A549 (cell line): ENCODE data around the gene UFC1. TPM values are rescaled to one million over a fixed set of nuclear protein-coding genes. Genes with fewer than 3 reads are reported as not detected.
A peak's percentile ranks its signal among the peaks of the same experiment; 100 is the strongest.

Experiments used
- ATAC-seq, 2 experiments: fragments of 200-7000 bp in 1 of 2; fragments of >200 bp in 1 of 2; cut with Nextera tagmentation in 1 of 2; cut with Tn5 transposase in 1 of 2; 3 replicates each; pipeline versions ENCODE4 v1.8.0 to v1.9.1; 2018 to 2020; ENCODE audit warnings: mild to moderate bottlenecking in 1 of 2, moderate library complexity in 1 of 2
- CTCF ChIA-PET: fragments of 300-600 bp; sonication (Branson Sonifier 250); formaldehyde crosslinking; extraction: SDS; loops from one replicate; lab custom pipeline; 2021; ENCODE audit warnings: antibody characterized with exemption, inconsistent platforms; lab: Yijun Ruan, JAX
- POLR2A ChIA-PET: fragments of 350-600 bp; formaldehyde crosslinking; extraction: SDS; loops from one replicate; lab custom pipeline; 2021; ENCODE audit warnings: antibody characterized with exemption, inconsistent platforms; lab: Yijun Ruan, JAX
- DNase-seq, 2 experiments: peaks; one replicate each; pipeline versions ENCODE4 v3.0.0 to v3.0.0-alpha.2; 2011 to 2016; ENCODE audit warnings: low read depth in 1 of 2, low spot score in 1 of 2
- FAIRE-seq: peaks from 2 replicates; lab custom pipeline; 2011; peaks lifted over from hg19 to GRCh38; lab: Jason Lieb, UNC
- H3K27ac ChIP-seq, 2 experiments: fragments of >200 bp; sonication (Bioruptor Twin); formaldehyde crosslinking; 3 replicates each; pipeline ENCODE4 v1.5.1; 2016 to 2017
- H3K4me1 ChIP-seq: fragments of >200 bp; sonication (Bioruptor Twin); formaldehyde crosslinking; 3 replicates; pipeline ENCODE4 v1.6.1; 2016
- H3K4me2 ChIP-seq: fragments of >200 bp; sonication (Bioruptor Twin); formaldehyde crosslinking; 3 replicates; pipeline ENCODE4 v1.6.1; 2016
- H3K4me3 ChIP-seq: fragments of >200 bp; sonication (Bioruptor Twin); formaldehyde crosslinking; 3 replicates; pipeline ENCODE4 v1.5.1; 2016
- H3K9me3 ChIP-seq: fragments of >200 bp; sonication (Bioruptor Twin); formaldehyde crosslinking; 3 replicates; pipeline ENCODE4 v1.6.1; 2016
- CBX8 ChIP-seq: fragments of 200-600 bp; sonication (generic); IDR thresholded peaks from 2 replicates; pipeline ENCODE4 v1.6.1; 2016
- ESRRA ChIP-seq: fragments of 150-350 bp; IDR thresholded peaks from 2 replicates; pipeline ENCODE4 v1.6.1; 2014; ENCODE audit warnings: mild to moderate bottlenecking, low read length, borderline replicate concordance
- HDAC2 ChIP-seq: fragments of 200-600 bp; sonication (generic); IDR thresholded peaks from 2 replicates; pipeline ENCODE4 v1.6.1; 2016
- HEYL ChIP-seq: fragments of 250-450 bp; sonication (Bioruptor Pico); IDR thresholded peaks from 2 replicates; pipeline ENCODE4 v1.8.0; 2021; ENCODE audit warnings: mild to moderate bottlenecking, moderate library complexity
- HOXA7 ChIP-seq: fragments of 250-450 bp; sonication (Bioruptor Pico); IDR thresholded peaks from 2 replicates; pipeline ENCODE4 v1.5.0; 2020; ENCODE audit warnings: mild to moderate bottlenecking, moderate library complexity
- HOXB5 ChIP-seq: fragments of 250-450 bp; sonication (Bioruptor Pico); IDR thresholded peaks from 2 replicates; pipeline ENCODE4 v1.5.0; 2020; ENCODE audit warnings: mild to moderate bottlenecking, moderate library complexity
- JUNB ChIP-seq: fragments of >200 bp; sonication (Bioruptor Twin); formaldehyde crosslinking; IDR thresholded peaks from 2 replicates; pipeline ENCODE4 v1.6.1; 2016
- MAZ ChIP-seq: fragments of 150-350 bp; IDR thresholded peaks from 2 replicates; pipeline ENCODE4 v1.6.1; 2014; ENCODE audit warnings: antibody characterized with exemption, low read depth, low read length, borderline replicate concordance
- MYC ChIP-seq: IDR thresholded peaks from 2 replicates; pipeline ENCODE4 v1.6.1; 2012; ENCODE audit warnings: mild to moderate bottlenecking, inconsistent platforms, low read length, improper control_type of control experiment, borderline replicate concordance
- POLR2A ChIP-seq: IDR thresholded peaks from 2 replicates; pipeline ENCODE4 v1.6.1; 2012; ENCODE audit warnings: mild to moderate bottlenecking, low read length
- RNF2 ChIP-seq: fragments of 200-600 bp; sonication (generic); IDR thresholded peaks from 2 replicates; pipeline ENCODE4 v1.6.1; 2016; ENCODE audit warnings: low read depth, mild to moderate bottlenecking, antibody characterized with exemption, moderate library complexity, borderline replicate concordance
- TP53 ChIP-seq: fragments of 250-450 bp; sonication (Bioruptor Pico); IDR thresholded peaks from 2 replicates; pipeline ENCODE4 v1.5.0; 2021; ENCODE audit warnings: mild to moderate bottlenecking, moderate library complexity
- ZC3H11A ChIP-seq: fragments of 450-650 bp; IDR thresholded peaks from 2 replicates; pipeline ENCODE4 v1.6.1; 2014; ENCODE audit warnings: antibody characterized with exemption, mild to moderate bottlenecking
- ZSCAN20 ChIP-seq: fragments of 250-450 bp; sonication (Bioruptor Pico); IDR thresholded peaks from 2 replicates; pipeline ENCODE4 v1.8.0; 2022; ENCODE audit warnings: mild to moderate bottlenecking, moderate library complexity
- whole genome bisulfite sequencing: methylation state at CpG from one replicate; pipeline ENCODE4 v1.1.6; 2017; ENCODE audit errors: missing lambda C conversion rate; 5-methylcytosine and 5-hydroxymethylcytosine counted together
- polyA plus RNA-seq, 4 experiments: library from polyadenylated mRNA; depleted of rRNA in 3 of 4; stranded (reverse); fragments of >200 nt; fragmentation: RNase III in 1 of 4; extraction: RNeasy Plus Mini Kit Qiagen cat#74134 plus additional on column Dnase treatment in 1 of 4; gene quantifications; 2 replicates in 3 of 4; 3 replicates in 1 of 4; pipeline ENCODE4 v1.2.3, GENCODE V29; 2011 to 2017
- TF ChIP-seq, protein P1 (sequence below): fragments of >200 bp; sonication (Bioruptor Twin); formaldehyde crosslinking; IDR thresholded peaks from 3 replicates; pipeline ENCODE4 v1.5.1; 2016
- TF ChIP-seq, protein P2 (sequence below): IDR thresholded peaks from 2 replicates; pipeline ENCODE4 v1.6.1; 2012; ENCODE audit warnings: low read depth, borderline replicate concordance
- TF ChIP-seq, protein P3 (sequence below): fragments of >200 bp; sonication (Bioruptor Twin); formaldehyde crosslinking; IDR thresholded peaks from 2 replicates; pipeline ENCODE4 v1.6.1; 2016
- TF ChIP-seq, protein P4 (sequence below): IDR thresholded peaks from 2 replicates; pipeline ENCODE4 v1.6.1; 2012
- TF ChIP-seq, protein P5 (sequence below): fragments of 250-450 bp; sonication (Bioruptor Pico); IDR thresholded peaks from 2 replicates; pipeline ENCODE4 v1.5.0; 2021; ENCODE audit warnings: mild to moderate bottlenecking, moderate library complexity, borderline replicate concordance

Gene UFC1
- polyA plus RNA-seq, 2 of the 4 experiments (the other 2 are of a cell fraction), result 115 to 153 TPM

DNA sequence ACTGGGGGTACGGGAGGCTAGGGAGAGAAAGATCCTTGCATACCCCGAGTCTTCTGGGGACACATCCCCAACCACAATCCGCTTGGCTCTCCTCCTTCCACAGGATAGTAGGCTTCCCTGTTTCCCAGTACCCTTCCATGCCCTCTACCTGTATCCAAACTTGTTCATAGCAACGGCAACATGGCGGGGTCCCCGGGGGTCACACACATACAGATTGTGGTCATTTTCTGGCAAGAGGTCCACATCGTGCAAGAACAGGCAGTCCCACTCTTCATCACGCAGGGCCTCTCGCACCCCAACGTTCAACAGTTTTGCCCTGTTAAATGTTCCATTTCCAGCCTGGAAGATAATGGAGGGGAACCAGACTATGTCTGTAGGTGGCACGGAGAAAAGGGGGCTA lies 19.9 kb downstream of the UFC1 start (continued):
- TF ChIP-seq, protein P1, sequence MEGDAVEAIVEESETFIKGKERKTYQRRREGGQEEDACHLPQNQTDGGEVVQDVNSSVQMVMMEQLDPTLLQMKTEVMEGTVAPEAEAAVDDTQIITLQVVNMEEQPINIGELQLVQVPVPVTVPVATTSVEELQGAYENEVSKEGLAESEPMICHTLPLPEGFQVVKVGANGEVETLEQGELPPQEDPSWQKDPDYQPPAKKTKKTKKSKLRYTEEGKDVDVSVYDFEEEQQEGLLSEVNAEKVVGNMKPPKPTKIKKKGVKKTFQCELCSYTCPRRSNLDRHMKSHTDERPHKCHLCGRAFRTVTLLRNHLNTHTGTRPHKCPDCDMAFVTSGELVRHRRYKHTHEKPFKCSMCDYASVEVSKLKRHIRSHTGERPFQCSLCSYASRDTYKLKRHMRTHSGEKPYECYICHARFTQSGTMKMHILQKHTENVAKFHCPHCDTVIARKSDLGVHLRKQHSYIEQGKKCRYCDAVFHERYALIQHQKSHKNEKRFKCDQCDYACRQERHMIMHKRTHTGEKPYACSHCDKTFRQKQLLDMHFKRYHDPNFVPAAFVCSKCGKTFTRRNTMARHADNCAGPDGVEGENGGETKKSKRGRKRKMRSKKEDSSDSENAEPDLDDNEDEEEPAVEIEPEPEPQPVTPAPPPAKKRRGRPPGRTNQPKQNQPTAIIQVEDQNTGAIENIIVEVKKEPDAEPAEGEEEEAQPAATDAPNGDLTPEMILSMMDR, result no peak
- no peak for TF ChIP-seq ZC3H11A
- TF ChIP-seq ESRRA, result no peak

DNA sequence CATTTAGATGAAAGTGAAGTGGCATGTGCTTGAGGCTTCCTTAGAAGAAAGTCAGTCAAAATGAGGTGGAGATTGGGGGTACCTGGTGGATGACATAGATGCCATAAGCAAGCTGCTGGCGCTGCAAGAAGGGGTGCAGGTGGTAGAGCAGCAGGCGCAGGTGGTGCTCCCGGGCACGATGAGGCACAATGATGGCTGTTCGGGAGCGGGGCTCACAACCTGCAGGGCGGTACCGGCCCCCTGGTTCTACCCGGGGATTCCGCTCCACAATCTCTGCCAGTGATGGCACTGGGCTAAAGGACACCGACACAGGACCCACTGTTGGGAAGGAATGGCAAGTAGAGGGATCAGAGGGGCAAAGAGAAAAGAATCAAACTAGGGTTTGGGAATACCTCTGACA lies 21.1 kb downstream of the UFC1 start:
- Histone ChIP-seq H3K4me1 (peaks cover 11% of the 10 kb centered on the region; the same call in 2 of the 3 replicates), H3K4me2 (no peak overlapping the region), H3K9me3 (no peaks in the 10 kb centered on the region), H3K4me3 (no peak overlapping the region), H3K27ac (no peak overlapping the region)
- 90% methylated on average over 11 of the region's 11 CpGs for WGBS
- ChIA-PET POLR2A (no interaction called here), CTCF (interaction anchor here (1.5 to 2.2 kb wide), 3 partner anchors 9 to 19 kb away, joined by 4 to 16 read pairs (median 4); partner anchors contain the start of gene PPOX)
- no peak for TF ChIP-seq HOXA7 (CRISPR knock-in tag)
- TF ChIP-seq ZSCAN20, result no peak
- no peak for TF ChIP-seq TP53 (CRISPR knock-in tag)
- TF ChIP-seq JUNB, result no peak
- TF ChIP-seq, protein P2, sequence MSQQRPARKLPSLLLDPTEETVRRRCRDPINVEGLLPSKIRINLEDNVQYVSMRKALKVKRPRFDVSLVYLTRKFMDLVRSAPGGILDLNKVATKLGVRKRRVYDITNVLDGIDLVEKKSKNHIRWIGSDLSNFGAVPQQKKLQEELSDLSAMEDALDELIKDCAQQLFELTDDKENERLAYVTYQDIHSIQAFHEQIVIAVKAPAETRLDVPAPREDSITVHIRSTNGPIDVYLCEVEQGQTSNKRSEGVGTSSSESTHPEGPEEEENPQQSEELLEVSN, result no peak
- no peak for TF ChIP-seq HEYL (CRISPR knock-in tag)
- TF ChIP-seq POLR2A, result no peak
- TF ChIP-seq, protein P3, sequence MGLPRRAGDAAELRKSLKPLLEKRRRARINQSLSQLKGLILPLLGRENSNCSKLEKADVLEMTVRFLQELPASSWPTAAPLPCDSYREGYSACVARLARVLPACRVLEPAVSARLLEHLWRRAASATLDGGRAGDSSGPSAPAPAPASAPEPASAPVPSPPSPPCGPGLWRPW, result no peak
- TF ChIP-seq, protein P4, sequence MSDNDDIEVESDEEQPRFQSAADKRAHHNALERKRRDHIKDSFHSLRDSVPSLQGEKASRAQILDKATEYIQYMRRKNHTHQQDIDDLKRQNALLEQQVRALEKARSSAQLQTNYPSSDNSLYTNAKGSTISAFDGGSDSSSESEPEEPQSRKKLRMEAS, result no peak
- no peak for TF ChIP-seq CBX8
- TF ChIP-seq ESRRA, result no peak
- TF ChIP-seq, protein P5, sequence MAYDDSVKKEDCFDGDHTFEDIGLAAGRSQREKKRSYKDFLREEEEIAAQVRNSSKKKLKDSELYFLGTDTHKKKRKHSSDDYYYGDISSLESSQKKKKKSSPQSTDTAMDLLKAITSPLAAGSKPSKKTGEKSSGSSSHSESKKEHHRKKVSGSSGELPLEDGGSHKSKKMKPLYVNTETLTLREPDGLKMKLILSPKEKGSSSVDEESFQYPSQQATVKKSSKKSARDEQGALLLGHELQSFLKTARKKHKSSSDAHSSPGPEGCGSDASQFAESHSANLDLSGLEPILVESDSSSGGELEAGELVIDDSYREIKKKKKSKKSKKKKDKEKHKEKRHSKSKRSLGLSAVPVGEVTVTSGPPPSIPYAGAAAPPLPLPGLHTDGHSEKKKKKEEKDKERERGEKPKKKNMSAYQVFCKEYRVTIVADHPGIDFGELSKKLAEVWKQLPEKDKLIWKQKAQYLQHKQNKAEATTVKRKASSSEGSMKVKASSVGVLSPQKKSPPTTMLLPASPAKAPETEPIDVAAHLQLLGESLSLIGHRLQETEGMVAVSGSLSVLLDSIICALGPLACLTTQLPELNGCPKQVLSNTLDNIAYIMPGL (CRISPR knock-in tag), result no peak
- no peak for TF ChIP-seq MAZ
- no peak for TF ChIP-seq HOXB5 (CRISPR knock-in tag)
- ATAC-seq, result no peak
- no peak for FAIRE-seq
- DNase-seq, result no peak

DNA sequence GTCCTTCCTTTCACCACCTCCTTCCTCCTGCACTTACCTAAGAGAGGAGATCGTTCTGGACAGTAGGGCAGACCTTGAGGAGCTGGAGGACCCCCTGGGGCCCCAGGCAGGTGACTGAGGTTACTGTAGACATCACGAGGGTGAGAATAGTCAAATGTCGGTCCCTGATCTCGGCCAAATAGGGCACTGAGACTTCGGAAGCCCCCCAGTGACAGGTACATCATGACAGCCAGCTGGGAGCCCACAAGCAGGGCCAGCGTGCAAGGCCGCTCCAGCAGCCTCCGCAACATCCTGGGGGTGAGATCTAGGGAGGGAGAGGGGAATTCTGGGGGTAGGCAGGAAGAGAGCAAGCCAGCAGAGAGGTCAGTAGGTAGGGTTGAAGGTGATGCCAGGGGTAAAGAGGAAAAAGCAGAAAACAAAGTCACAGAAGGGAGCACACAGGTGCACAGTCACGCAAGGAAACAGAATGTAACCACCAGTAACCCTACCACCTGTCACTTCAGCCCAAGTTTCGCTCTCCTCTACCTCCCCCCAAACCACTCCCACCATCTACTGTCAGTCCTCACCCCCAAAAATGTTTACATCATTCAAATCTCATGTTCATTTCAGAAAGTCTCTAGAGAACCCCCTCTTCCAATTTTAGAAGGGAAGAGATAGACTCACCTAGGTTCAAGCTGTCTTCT lies 22.1 kb downstream of the UFC1 start:
- no peak overlapping the region for H3K27ac ChIP-seq
- WGBS, result 94% methylated on average over 7 of the region's 10 CpGs
- CTCF ChIA-PET, result interaction anchor here (1.1 to 2.2 kb wide), 7 partner anchors 10 to 206 kb away, joined by 4 to 16 read pairs (median 4); partner anchors contain the start of gene PPOX

More for the DNA sequence above, 22.1 kb downstream of the UFC1 start:
- Histone ChIP-seq H3K9me3 (no peaks in the 10 kb centered on the region), H3K4me3 (peak overlapping the region; percentile 63; the same call in 1 of the 3 replicates), H3K4me1 (peaks cover 11% of the 10 kb centered on the region; the same call in 2 of the 3 replicates), H3K4me2 (peak overlapping the region; percentile 93)
- POLR2A ChIA-PET, result interaction anchor here (1.7 to 2.2 kb wide), 2 partner anchors 10 to 43 kb away, joined by 4 to 25 read pairs; partner anchors contain the start of genes DEDD and PPOX
- FAIRE-seq (no peak), DNase-seq (no peak), ATAC-seq (no peak)
- TF ChIP-seq MYC (no peak), RNF2 (no peak), HDAC2 (no peak)
